ENCODE measurements around the gene AVL9.

- TF ChIP-seq CTCF (IDR thresholded peaks at IDR 0.05; ENCODE audit: low read length) (no peak), EZH2 (IDR thresholded peaks at IDR 0.05; ENCODE audit: borderline replicate concordance, low read length) (no peak)
Observed at GRCh38 chr7:32513210-32513609, 17.9 kb downstream of the AVL9 start.
